Measurements from ENCODE around the gene ADGRA1. TPM values are rescaled to one million over a fixed set of nuclear protein-coding genes. Genes with fewer than 3 reads are reported as not detected.

Gene ADGRA1
- total and polyA plus RNA-seq, 2 of the 8 experiments (the other 6 are each of a cell fraction or from before 2014, with no cell fraction given): 0.17 to 0.21 TPM

DNA sequence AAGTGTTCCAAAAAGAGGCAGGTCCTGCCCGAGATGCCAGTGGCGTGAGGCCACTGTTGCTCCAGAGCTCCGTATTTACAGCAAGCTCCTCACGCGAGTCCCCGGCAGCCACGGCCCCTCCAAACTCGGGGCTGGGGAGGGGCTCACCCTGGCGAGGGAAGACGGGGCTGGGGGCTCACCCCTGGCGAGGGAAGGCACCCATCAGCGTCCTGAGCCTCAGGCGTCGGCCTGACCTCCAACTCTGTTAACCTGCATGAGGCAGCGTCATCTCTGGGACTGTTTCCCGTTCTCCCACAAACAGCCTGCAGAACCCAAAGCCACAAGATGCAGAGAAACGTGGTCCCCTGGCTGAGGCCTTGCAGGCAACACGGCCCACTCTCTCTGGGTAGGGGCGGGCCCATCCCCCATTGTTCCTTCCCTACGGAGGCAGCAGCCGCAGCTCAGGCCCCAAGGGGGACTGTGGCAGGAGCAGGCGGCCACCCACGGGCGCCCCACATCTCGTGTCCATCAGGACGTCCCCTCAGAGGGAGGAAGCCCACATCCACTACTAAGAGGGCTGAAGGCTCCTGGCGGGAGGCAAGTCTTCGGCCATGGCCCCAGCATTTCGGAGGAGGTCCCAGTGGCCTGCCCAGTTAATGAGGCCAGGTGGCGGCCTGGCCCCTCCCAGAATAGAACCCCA, 4.2 kb upstream of the ADGRA1 start (continued):
- TF ChIP-seq, protein P1, sequence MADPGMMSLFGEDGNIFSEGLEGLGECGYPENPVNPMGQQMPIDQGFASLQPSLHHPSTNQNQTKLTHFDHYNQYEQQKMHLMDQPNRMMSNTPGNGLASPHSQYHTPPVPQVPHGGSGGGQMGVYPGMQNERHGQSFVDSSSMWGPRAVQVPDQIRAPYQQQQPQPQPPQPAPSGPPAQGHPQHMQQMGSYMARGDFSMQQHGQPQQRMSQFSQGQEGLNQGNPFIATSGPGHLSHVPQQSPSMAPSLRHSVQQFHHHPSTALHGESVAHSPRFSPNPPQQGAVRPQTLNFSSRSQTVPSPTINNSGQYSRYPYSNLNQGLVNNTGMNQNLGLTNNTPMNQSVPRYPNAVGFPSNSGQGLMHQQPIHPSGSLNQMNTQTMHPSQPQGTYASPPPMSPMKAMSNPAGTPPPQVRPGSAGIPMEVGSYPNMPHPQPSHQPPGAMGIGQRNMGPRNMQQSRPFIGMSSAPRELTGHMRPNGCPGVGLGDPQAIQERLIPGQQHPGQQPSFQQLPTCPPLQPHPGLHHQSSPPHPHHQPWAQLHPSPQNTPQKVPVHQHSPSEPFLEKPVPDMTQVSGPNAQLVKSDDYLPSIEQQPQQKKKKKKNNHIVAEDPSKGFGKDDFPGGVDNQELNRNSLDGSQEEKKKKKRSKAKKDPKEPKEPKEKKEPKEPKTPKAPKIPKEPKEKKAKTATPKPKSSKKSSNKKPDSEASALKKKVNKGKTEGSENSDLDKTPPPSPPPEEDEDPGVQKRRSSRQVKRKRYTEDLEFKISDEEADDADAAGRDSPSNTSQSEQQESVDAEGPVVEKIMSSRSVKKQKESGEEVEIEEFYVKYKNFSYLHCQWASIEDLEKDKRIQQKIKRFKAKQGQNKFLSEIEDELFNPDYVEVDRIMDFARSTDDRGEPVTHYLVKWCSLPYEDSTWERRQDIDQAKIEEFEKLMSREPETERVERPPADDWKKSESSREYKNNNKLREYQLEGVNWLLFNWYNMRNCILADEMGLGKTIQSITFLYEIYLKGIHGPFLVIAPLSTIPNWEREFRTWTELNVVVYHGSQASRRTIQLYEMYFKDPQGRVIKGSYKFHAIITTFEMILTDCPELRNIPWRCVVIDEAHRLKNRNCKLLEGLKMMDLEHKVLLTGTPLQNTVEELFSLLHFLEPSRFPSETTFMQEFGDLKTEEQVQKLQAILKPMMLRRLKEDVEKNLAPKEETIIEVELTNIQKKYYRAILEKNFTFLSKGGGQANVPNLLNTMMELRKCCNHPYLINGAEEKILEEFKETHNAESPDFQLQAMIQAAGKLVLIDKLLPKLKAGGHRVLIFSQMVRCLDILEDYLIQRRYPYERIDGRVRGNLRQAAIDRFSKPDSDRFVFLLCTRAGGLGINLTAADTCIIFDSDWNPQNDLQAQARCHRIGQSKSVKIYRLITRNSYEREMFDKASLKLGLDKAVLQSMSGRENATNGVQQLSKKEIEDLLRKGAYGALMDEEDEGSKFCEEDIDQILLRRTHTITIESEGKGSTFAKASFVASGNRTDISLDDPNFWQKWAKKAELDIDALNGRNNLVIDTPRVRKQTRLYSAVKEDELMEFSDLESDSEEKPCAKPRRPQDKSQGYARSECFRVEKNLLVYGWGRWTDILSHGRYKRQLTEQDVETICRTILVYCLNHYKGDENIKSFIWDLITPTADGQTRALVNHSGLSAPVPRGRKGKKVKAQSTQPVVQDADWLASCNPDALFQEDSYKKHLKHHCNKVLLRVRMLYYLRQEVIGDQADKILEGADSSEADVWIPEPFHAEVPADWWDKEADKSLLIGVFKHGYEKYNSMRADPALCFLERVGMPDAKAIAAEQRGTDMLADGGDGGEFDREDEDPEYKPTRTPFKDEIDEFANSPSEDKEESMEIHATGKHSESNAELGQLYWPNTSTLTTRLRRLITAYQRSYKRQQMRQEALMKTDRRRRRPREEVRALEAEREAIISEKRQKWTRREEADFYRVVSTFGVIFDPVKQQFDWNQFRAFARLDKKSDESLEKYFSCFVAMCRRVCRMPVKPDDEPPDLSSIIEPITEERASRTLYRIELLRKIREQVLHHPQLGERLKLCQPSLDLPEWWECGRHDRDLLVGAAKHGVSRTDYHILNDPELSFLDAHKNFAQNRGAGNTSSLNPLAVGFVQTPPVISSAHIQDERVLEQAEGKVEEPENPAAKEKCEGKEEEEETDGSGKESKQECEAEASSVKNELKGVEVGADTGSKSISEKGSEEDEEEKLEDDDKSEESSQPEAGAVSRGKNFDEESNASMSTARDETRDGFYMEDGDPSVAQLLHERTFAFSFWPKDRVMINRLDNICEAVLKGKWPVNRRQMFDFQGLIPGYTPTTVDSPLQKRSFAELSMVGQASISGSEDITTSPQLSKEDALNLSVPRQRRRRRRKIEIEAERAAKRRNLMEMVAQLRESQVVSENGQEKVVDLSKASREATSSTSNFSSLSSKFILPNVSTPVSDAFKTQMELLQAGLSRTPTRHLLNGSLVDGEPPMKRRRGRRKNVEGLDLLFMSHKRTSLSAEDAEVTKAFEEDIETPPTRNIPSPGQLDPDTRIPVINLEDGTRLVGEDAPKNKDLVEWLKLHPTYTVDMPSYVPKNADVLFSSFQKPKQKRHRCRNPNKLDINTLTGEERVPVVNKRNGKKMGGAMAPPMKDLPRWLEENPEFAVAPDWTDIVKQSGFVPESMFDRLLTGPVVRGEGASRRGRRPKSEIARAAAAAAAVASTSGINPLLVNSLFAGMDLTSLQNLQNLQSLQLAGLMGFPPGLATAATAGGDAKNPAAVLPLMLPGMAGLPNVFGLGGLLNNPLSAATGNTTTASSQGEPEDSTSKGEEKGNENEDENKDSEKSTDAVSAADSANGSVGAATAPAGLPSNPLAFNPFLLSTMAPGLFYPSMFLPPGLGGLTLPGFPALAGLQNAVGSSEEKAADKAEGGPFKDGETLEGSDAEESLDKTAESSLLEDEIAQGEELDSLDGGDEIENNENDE (IDR thresholded peaks at IDR 0.05; ENCODE audit: insufficient replicate concordance, low read length): no peak
- TF ChIP-seq HDAC6 (IDR thresholded peaks at IDR 0.05; ENCODE audit: low read depth, low read length): no peak
